Liver (tissue), 9 donors: ENCODE data around the gene ULK4. TPM values are rescaled to one million over a fixed set of nuclear protein-coding genes. Genes with fewer than 3 reads are reported as not detected.

ENCODE experiments used
- DNase-seq: peaks from one replicate; pipeline ENCODE4 v3.0.0-alpha.2; 2017; ENCODE audit warnings: low spot score
- H3K27ac ChIP-seq, 2 donors: one replicate each; pipeline ENCODE4 v1.7.0; 2013; ENCODE audit warnings: inconsistent platforms in 2 of 2, low read length in 2 of 2, control low read depth in 1 of 2, low read depth in 1 of 2, mild to moderate bottlenecking in 1 of 2
- H3K27me3 ChIP-seq, 4 donors: one replicate each; pipeline versions ENCODE4 v1.6.1 to v1.7.0; 2013; ENCODE audit warnings: low read length in 3 of 4, inconsistent platforms in 1 of 4, mild to moderate bottlenecking in 1 of 4, moderate library complexity in 1 of 4; ENCODE audit not compliant: control insufficient read depth in 4 of 4, insufficient read depth in 4 of 4
- H3K36me3 ChIP-seq, 4 donors: one replicate each; pipeline versions ENCODE4 v1.6.1 to v1.7.0; 2013; ENCODE audit warnings: low read length in 3 of 4, mild to moderate bottlenecking in 3 of 4, low read depth in 1 of 4, moderate library complexity in 1 of 4; ENCODE audit not compliant: control insufficient read depth in 4 of 4, insufficient read depth in 3 of 4
- H3K4me1 ChIP-seq, 4 donors: one replicate each; pipeline versions ENCODE4 v1.6.1 to v1.7.0; 2013; ENCODE audit warnings: low read length in 3 of 4, mild to moderate bottlenecking in 3 of 4, moderate library complexity in 1 of 4; ENCODE audit not compliant: control insufficient read depth in 4 of 4, insufficient read depth in 4 of 4
- H3K4me3 ChIP-seq, 3 donors: one replicate each; pipeline versions ENCODE4 v1.6.1 to v1.7.0; 2013; ENCODE audit warnings: low read length in 3 of 3, control low read depth in 1 of 3, low read depth in 1 of 3, mild to moderate bottlenecking in 1 of 3
- H3K9ac ChIP-seq, 2 donors: one replicate each; pipeline ENCODE4 v1.7.0; 2013; ENCODE audit warnings: low read length in 2 of 2, mild to moderate bottlenecking in 2 of 2, moderate library complexity in 2 of 2, control low read depth in 1 of 2, low read depth in 1 of 2
- H3K9me3 ChIP-seq, 4 donors: one replicate each; pipeline versions ENCODE4 v1.6.1 to v1.7.0; 2013; ENCODE audit warnings: low read length in 3 of 4; ENCODE audit not compliant: control insufficient read depth in 4 of 4
- CTCF ChIP-seq: fragments of 150-350 bp; IDR thresholded peaks from 2 replicates; pipeline ENCODE4 v1.5.1; 2017; ENCODE audit warnings: improper control_type of control experiment, low read depth, low read length; ENCODE audit not compliant: missing input control
- FOXA1 ChIP-seq: IDR thresholded peaks from 2 replicates; pipeline ENCODE4 v1.6.1; 2016; ENCODE audit warnings: antibody characterized with exemption
- FOXA2 ChIP-seq: IDR thresholded peaks from 2 replicates; pipeline ENCODE4 v1.6.1; 2016; ENCODE audit warnings: antibody characterized with exemption
- GABPA ChIP-seq, 2 donors: IDR thresholded peaks in 1 of 2; conservative IDR thresholded peaks in 1 of 2; 2 replicates each; pipeline ENCODE4 v1.6.1; 2016; ENCODE audit warnings: antibody characterized with exemption in 2 of 2, mild to moderate bottlenecking in 1 of 2, moderate library complexity in 1 of 2
- HNF4A ChIP-seq, 2 donors: conservative IDR thresholded peaks; 2 replicates each; pipeline ENCODE4 v1.6.1; 2016; ENCODE audit warnings: antibody characterized with exemption in 2 of 2, mild to moderate bottlenecking in 2 of 2
- HNF4G ChIP-seq: IDR thresholded peaks from 2 replicates; pipeline ENCODE4 v1.6.1; 2016; ENCODE audit warnings: antibody characterized with exemption
- JUND ChIP-seq, 2 donors: IDR thresholded peaks; 2 replicates each; pipeline ENCODE4 v1.6.1; 2016; ENCODE audit warnings: antibody characterized with exemption in 2 of 2
- NR2F2 ChIP-seq: IDR thresholded peaks from 2 replicates; pipeline ENCODE4 v1.6.1; 2016; ENCODE audit warnings: antibody characterized with exemption
- REST ChIP-seq: IDR thresholded peaks from 2 replicates; pipeline ENCODE4 v1.6.1; 2016; ENCODE audit warnings: antibody characterized with exemption, mild to moderate bottlenecking
- RXRA ChIP-seq, 2 donors: IDR thresholded peaks; 2 replicates each; pipeline ENCODE4 v1.6.1; 2017 to 2018; ENCODE audit warnings: antibody characterized with exemption in 2 of 2, mild to moderate bottlenecking in 1 of 2
- SP1 ChIP-seq: IDR thresholded peaks from 2 replicates; pipeline ENCODE4 v1.6.1; 2018; ENCODE audit warnings: antibody characterized with exemption, mild to moderate bottlenecking
- TAF1 ChIP-seq: conservative IDR thresholded peaks from 2 replicates; pipeline ENCODE4 v1.6.1; 2016; ENCODE audit warnings: antibody characterized with exemption, mild to moderate bottlenecking
- ZBTB33 ChIP-seq: IDR thresholded peaks from 2 replicates; pipeline ENCODE4 v1.6.1; 2016; ENCODE audit warnings: antibody characterized with exemption
- WGBS: extraction: QIAGEN DNeasy Blood & Tissue Kit; methylation state at CpG from one replicate; pipeline ENCODE4 v1.1.7; 2013; 5-methylcytosine and 5-hydroxymethylcytosine counted together
- polyA plus RNA-seq, 2 donors: library from polyadenylated mRNA; stranded (reverse) in 1 of 2; unstranded in 1 of 2; fragments of 200-250 nt in 1 of 2; fragments of >200 nt in 1 of 2; fragmentation: Nextera tagmentation in 1 of 2; extraction: Ambion mirVana in 1 of 2; gene quantifications; one replicate each; pipeline versions ENCODE4 v1.2.1 to v1.2.3, GENCODE V29; 2013 to 2015
- total RNA-seq, 2 donors: library from RNA; depleted of rRNA; stranded (reverse); fragments of >200 nt; gene quantifications; one replicate each; pipeline ENCODE4 v1.2.3, GENCODE V29; 2014
- TF ChIP-seq, protein P1 (sequence below): IDR thresholded peaks from 2 replicates; pipeline ENCODE4 v1.6.1; 2016; ENCODE audit warnings: antibody characterized with exemption
- TF ChIP-seq, protein P2 (sequence below): IDR thresholded peaks from 2 replicates; pipeline ENCODE4 v1.6.1; 2016; ENCODE audit warnings: antibody characterized with exemption
- donor health status: healthy.
- donor health status: healthy.
- donor health status: healthy.
- donor health status: healthy.
- donor health status: healthy.

The ULK4 gene
- total and polyA plus RNA-seq, 4 donors: 1.1 to 11.5 (median 3.2) TPM

DNA sequence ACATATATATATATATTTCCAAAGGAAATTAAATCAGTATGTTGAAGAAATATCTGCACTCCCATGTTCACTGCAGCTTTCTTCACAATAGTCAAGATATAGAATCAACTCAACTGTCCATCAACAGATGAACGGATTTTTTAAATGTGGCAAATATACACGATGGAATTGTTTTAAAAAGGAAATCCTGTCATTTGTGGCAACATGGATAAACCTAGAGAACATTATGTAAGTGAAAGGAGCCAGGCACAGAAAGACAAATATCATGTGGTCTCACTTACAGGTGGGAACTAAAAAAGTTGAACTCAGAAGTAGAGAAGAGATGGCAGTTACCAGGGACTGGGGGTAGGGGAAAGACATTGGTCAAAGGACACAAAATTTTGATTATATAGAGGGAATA is 253.7 kb downstream of the ULK4 start:
- DNase-seq: no peak
- no peaks in the 10 kb centered on the region for H3K36me3 ChIP-seq

GRCh38 chr3:41705893-41706292 is 256.0 kb downstream of the ULK4 start:
- Histone ChIP-seq H3K36me3 (no peaks in the 10 kb centered on the region), H3K27ac (no peak overlapping the region), H3K9ac (no peak overlapping the region), H3K4me3 (no peak overlapping the region), H3K27me3 (no peaks in the 10 kb centered on the region), H3K4me1 (peaks cover 0 to 1% (median 0%) of the 10 kb centered on the region in 4 donors), H3K9me3 (no peaks in the 10 kb centered on the region)
- TF ChIP-seq FOXA2: no peak
- TF ChIP-seq HNF4A (conservative IDR thresholded peaks at IDR 0.05): no peak
- no peak for TF ChIP-seq TAF1
- TF ChIP-seq JUND (IDR thresholded peaks at IDR 0.05): no peak
- TF ChIP-seq HNF4G: no peak
- TF ChIP-seq, protein P1, sequence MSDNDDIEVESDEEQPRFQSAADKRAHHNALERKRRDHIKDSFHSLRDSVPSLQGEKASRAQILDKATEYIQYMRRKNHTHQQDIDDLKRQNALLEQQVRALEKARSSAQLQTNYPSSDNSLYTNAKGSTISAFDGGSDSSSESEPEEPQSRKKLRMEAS: no peak
- 97% methylated on average over 7 of the region's 7 CpGs for WGBS
- no peak for DNase-seq

More for the DNA sequence above, 253.7 kb downstream of the ULK4 start:
- TF ChIP-seq FOXA2 (no peak), RXRA (IDR thresholded peaks at IDR 0.05) (no peak), GABPA (IDR thresholded peaks at IDR 0.05 in 1 of 2, conservative IDR thresholded peaks at IDR 0.05 in 1 of 2) (no peak), TAF1 (no peak), NR2F2 (no peak)
- TF ChIP-seq, protein P1: no peak
- TF ChIP-seq, protein P2, sequence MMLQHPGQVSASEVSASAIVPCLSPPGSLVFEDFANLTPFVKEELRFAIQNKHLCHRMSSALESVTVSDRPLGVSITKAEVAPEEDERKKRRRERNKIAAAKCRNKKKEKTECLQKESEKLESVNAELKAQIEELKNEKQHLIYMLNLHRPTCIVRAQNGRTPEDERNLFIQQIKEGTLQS: no peak
- 85% methylated on average over 2 of the region's 2 CpGs for WGBS
- Histone ChIP-seq H3K9me3 (no peaks in the 10 kb centered on the region), H3K27me3 (no peaks in the 10 kb centered on the region), H3K9ac (no peak overlapping the region), H3K27ac (no peak overlapping the region), H3K4me3 (no peak overlapping the region), H3K4me1 (peaks cover 0 to 4% (median 2%) of the 10 kb centered on the region in 4 donors)

GRCh38 chr3:41701191-41701698 is 260.7 kb downstream of the ULK4 start:
- H3K4me3 ChIP-seq: no peak overlapping the region
- H3K9ac ChIP-seq: no peak overlapping the region
- H3K27ac ChIP-seq: no peak overlapping the region
- no peaks in the 10 kb centered on the region for H3K36me3 ChIP-seq
- DNase-seq: no peak
- TF ChIP-seq, protein P1: no peak
- no peak for TF ChIP-seq FOXA1
- TF ChIP-seq HNF4G: no peak
- no peak for TF ChIP-seq GABPA (IDR thresholded peaks at IDR 0.05 in 1 of 2, conservative IDR thresholded peaks at IDR 0.05 in 1 of 2)
- no peak for TF ChIP-seq JUND (IDR thresholded peaks at IDR 0.05)
- no peak for TF ChIP-seq ZBTB33
- TF ChIP-seq SP1: no peak
- TF ChIP-seq, protein P2: no peak
- TF ChIP-seq REST: no peak
- TF ChIP-seq TAF1: no peak
- TF ChIP-seq FOXA2: no peak
- TF ChIP-seq RXRA (IDR thresholded peaks at IDR 0.05): no peak
- no peak for TF ChIP-seq CTCF
- no peaks in the 10 kb centered on the region for H3K9me3 ChIP-seq
- 94% methylated on average over 1 of the region's 1 CpG for WGBS
- H3K27me3 ChIP-seq: no peaks in the 10 kb centered on the region
- H3K4me1 ChIP-seq: no peaks in the 10 kb centered on the region
